ENCODE data around the gene GNB2.

GRCh38 chr7:100668069-100668449 lies 5.5 kb upstream of the GNB2 start:
- TF ChIP-seq CTCF (optimal IDR thresholded peaks at IDR 0.05 in 1 of 3, IDR thresholded peaks at IDR 0.05 in 1 of 3, conservative IDR thresholded peaks at IDR 0.05 in 1 of 3; ENCODE audit: extremely low read depth in 1 of 3, insufficient read depth in 2 of 3, low read length in 3 of 3) (no peak), EZH2 (IDR thresholded peaks at IDR 0.05; ENCODE audit: low read length) (no peak)
